ENCODE measurements around the gene MAP3K14.

Gene MAP3K14

GRCh38 chr17:45311760-45312476, 4.9 kb downstream of the MAP3K14 start:
- Histone ChIP-seq H3K9me3 (ENCODE audit: insufficient read depth, low read depth, low read length) (no peaks in the 10 kb centered on the region), H2AFZ (ENCODE audit: low read length) (no peak overlapping the region), H3K4me1 (ENCODE audit: insufficient read depth, low read length, poor library complexity, severe bottlenecking) (peaks cover 40% of the 10 kb centered on the region), H4K20me1 (ENCODE audit: insufficient read depth, low read length, poor library complexity, severe bottlenecking) (no peaks in the 10 kb centered on the region), H3K79me2 (ENCODE audit: insufficient read depth, low read length) (peaks cover 60% of the 10 kb centered on the region), H3K36me3 (ENCODE audit: insufficient read depth, low read length) (no peaks in the 10 kb centered on the region), H3F3A (ENCODE audit: low read depth) (no peaks in the 10 kb centered on the region), H3K27me3 (ENCODE audit: insufficient read depth, low read length, poor library complexity, severe bottlenecking) (no peaks in the 10 kb centered on the region), H3K9me2 (replicated peaks; ENCODE audit: low read depth, low read length) (no peaks in the 10 kb centered on the region), H3K4me3 (ENCODE audit: low read length, poor library complexity, severe bottlenecking) (peak overlapping the region; percentile 81), H3K4me2 (ENCODE audit: low read depth, low read length, poor library complexity, severe bottlenecking) (peak overlapping the region; percentile 91), H3K9ac (ENCODE audit: low read depth, low read length, poor library complexity, severe bottlenecking) (peak overlapping the region; percentile 70)
- TF ChIP-seq EZH2phosphoT487 (IDR thresholded peaks at IDR 0.05; ENCODE audit: borderline replicate concordance) (no peak), CTCF (conservative IDR thresholded peaks at IDR 0.05; ENCODE audit: low read length) (no peak)

- H3K27me3 ChIP-seq (ENCODE audit: insufficient read depth, low read length, poor library complexity, severe bottlenecking): no peaks in the 10 kb centered on the region
- peak overlapping the region; percentile 70 for H3K9ac ChIP-seq (ENCODE audit: low read depth, low read length, poor library complexity, severe bottlenecking)
- H3K9me2 ChIP-seq (replicated peaks; ENCODE audit: low read depth, low read length): no peaks in the 10 kb centered on the region
- H4K20me1 ChIP-seq (ENCODE audit: insufficient read depth, low read length, poor library complexity, severe bottlenecking): no peaks in the 10 kb centered on the region
- H3K4me1 ChIP-seq (ENCODE audit: insufficient read depth, low read length, poor library complexity, severe bottlenecking): peaks cover 40% of the 10 kb centered on the region
- no peaks in the 10 kb centered on the region for H3K36me3 ChIP-seq (ENCODE audit: insufficient read depth, low read length)
- TF ChIP-seq CTCF (conservative IDR thresholded peaks at IDR 0.05; ENCODE audit: low read length): peak; percentile 34
- no peak for TF ChIP-seq EZH2phosphoT487 (IDR thresholded peaks at IDR 0.05; ENCODE audit: borderline replicate concordance)
- H3K79me2 ChIP-seq (ENCODE audit: insufficient read depth, low read length): peaks cover 61% of the 10 kb centered on the region
- no peak overlapping the region for H2AFZ ChIP-seq (ENCODE audit: low read length)
- H3K4me2 ChIP-seq (ENCODE audit: low read depth, low read length, poor library complexity, severe bottlenecking): peak overlapping the region; percentile 91
- peak overlapping the region; percentile 81 for H3K4me3 ChIP-seq (ENCODE audit: low read length, poor library complexity, severe bottlenecking)
- H3F3A ChIP-seq (ENCODE audit: low read depth): no peaks in the 10 kb centered on the region
- no peaks in the 10 kb centered on the region for H3K9me3 ChIP-seq (ENCODE audit: insufficient read depth, low read depth, low read length)
These were observed 5.4 kb downstream of the MAP3K14 start for GRCh38 chr17:45311401-45311759.

- no peak overlapping the region for H3K9ac ChIP-seq (ENCODE audit: low read depth, low read length, poor library complexity, severe bottlenecking)
- H4K20me1 ChIP-seq (ENCODE audit: insufficient read depth, low read length, poor library complexity, severe bottlenecking): no peaks in the 10 kb centered on the region
- no peak overlapping the region for H3K4me3 ChIP-seq (ENCODE audit: low read length, poor library complexity, severe bottlenecking)
- H2AFZ ChIP-seq (ENCODE audit: low read length): no peak overlapping the region
- H3F3A ChIP-seq (ENCODE audit: low read depth): no peaks in the 10 kb centered on the region
- H3K79me2 ChIP-seq (ENCODE audit: insufficient read depth, low read length): peaks cover 60% of the 10 kb centered on the region
- no peak overlapping the region for H3K4me2 ChIP-seq (ENCODE audit: low read depth, low read length, poor library complexity, severe bottlenecking)
- H3K27me3 ChIP-seq (ENCODE audit: insufficient read depth, low read length, poor library complexity, severe bottlenecking): no peaks in the 10 kb centered on the region
- H3K9me2 ChIP-seq (replicated peaks; ENCODE audit: low read depth, low read length): no peaks in the 10 kb centered on the region
- no peaks in the 10 kb centered on the region for H3K9me3 ChIP-seq (ENCODE audit: insufficient read depth, low read depth, low read length)
- H3K36me3 ChIP-seq (ENCODE audit: insufficient read depth, low read length): no peaks in the 10 kb centered on the region
- TF ChIP-seq EZH2phosphoT487 (IDR thresholded peaks at IDR 0.05; ENCODE audit: borderline replicate concordance) (no peak), CTCF (conservative IDR thresholded peaks at IDR 0.05; ENCODE audit: low read length) (no peak)
- H3K4me1 ChIP-seq (ENCODE audit: insufficient read depth, low read length, poor library complexity, severe bottlenecking): peaks cover 35% of the 10 kb centered on the region
These were observed 6.2 kb downstream of the MAP3K14 start for GRCh38 chr17:45310380-45311324.
